Tibial nerve (tissue), 3 donors: Measurements from ENCODE around the gene MCEMP1.

Experiments
- CTCF ChIP-seq, 5 experiments: fragments of 200-600 bp in 3 of 5; fragments of 450-650 bp in 2 of 5; sonication (generic) in 3 of 5; IDR thresholded peaks; one replicate each; pipeline ENCODE4 v1.5.1; 2016 to 2019; ENCODE audit warnings: antibody characterized with exemption in 5 of 5, mild to moderate bottlenecking in 3 of 5, moderate library complexity in 2 of 5
- POLR2A ChIP-seq, 2 donors: fragments of 450-650 bp; IDR thresholded peaks; one replicate each; pipeline ENCODE4 v1.6.1; 2017; ENCODE audit warnings: antibody characterized with exemption in 2 of 2, mild to moderate bottlenecking in 2 of 2, moderate library complexity in 2 of 2

DNA sequence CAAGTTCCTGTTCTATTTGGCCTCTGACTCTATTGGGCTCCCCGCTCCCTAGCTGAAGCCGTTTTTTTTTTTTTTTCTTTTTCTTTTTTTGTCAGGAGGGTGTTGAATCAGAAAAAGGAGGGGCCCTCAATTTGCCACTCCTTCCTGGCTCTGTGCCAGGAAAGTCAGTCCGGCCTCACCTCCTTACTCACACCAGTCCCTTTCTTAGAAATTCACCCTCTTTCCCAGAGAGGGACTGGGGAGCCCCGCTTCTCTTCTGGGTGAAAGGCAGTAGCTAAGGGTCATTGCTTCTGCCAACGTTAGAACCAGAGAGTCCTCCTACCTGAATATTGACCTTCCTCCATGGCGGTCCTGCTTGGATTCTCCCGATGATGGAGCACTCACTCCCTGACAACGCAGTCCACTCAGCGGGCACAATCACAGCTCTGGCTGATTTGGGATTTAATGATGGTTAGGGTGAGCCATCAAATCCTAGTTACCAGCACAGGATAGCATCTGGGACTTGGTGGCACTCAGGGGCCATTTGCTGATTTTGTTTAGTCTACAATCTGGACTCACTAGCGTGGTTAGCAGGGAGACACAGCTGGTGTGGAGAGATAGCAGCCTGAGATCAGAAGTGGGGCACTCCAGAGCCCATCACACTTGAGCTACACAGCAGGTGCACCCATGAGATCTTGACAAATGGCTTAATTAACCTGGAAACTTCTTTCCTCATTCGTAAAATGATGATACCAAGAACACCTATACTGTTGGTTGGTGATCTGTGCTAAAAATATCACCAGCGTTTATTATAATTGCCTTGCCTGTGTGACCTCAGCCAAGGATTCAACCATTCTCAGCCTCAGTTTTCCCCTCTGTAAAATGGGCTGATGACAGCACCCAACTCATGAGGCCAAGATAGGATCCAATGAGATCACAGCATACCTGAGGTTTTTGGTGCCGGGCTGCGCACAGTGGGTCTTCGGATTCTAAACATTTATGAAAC is 22.8 kb downstream of the MCEMP1 start:
- TF ChIP-seq POLR2A (IDR thresholded peaks at IDR 0.05) (no peak), CTCF (IDR thresholded peaks at IDR 0.05) (no peak)
